ENCODE measurements around the gene NEDD4L. TPM values are rescaled to one million over a fixed set of nuclear protein-coding genes. Genes with fewer than 3 reads are reported as not detected.
A peak's percentile ranks its signal among the peaks of the same experiment; 100 is the strongest.

The NEDD4L gene
- total and polyA plus RNA-seq, 12 donors = 17.8 to 110 (median 37.6) TPM

- H3K9me3 ChIP-seq (replicated peaks in 1 of 3) = no peaks in the 10 kb centered on the region
- TF ChIP-seq CTCF (IDR thresholded peaks at IDR 0.05) (no peak), POLR2A (IDR thresholded peaks at IDR 0.05) (no peak)
- DNase-seq = no peak
Observed at GRCh38 chr18:58229162-58229561, 185.1 kb downstream of the NEDD4L start.

GRCh38 chr18:58230438-58231179 is 186.6 kb downstream of the NEDD4L start:
- no peak overlapping the region for H3K4me3 ChIP-seq

More at GRCh38 chr18:58229162-58229561, 185.1 kb downstream of the NEDD4L start:
- H3K27me3 ChIP-seq = no peaks in the 10 kb centered on the region
- H3K4me3 ChIP-seq = no peak overlapping the region
- intact Hi-C loops (cut with DNase I) = no loop called here
- H3K4me1 ChIP-seq (replicated peaks in 1 of 2) = peaks cover 7 to 12% of the 10 kb centered on the region in 2 donors
- no peak overlapping the region for H3K27ac ChIP-seq
- no peaks in the 10 kb centered on the region for H3K36me3 ChIP-seq (replicated peaks in 1 of 2)
- 90 to 97% (median 94%) methylated on average over 5 of the region's 5 CpGs for WGBS, 4 donors

DNA sequence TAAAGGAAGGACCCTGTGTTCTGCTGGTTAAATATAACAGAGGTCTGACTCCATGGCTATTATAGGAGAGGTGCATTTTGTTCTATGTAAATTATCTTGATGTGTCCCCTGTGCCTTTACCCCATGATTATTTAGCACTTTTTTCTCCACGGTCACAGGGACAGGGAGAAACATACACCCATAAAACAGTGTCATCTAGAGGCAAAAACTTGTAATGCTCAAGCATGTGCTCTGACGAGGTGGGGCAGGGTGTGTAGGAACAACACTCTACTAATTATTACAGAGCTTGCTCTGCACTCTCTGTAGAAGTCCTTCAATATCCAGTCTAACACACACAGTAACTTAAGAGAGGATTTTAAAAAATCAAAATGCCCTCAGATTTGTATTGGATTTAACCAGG is 187.9 kb downstream of the NEDD4L start:
- intact Hi-C loops (cut with DNase I) = no loop called here
- DNase-seq = no peak
- no peak overlapping the region for H3K4me3 ChIP-seq
- WGBS, 4 donors = 50 to 88% (median 71%) methylated on average over 2 of the region's 2 CpGs
- no peaks in the 10 kb centered on the region for H3K27me3 ChIP-seq
- no peak overlapping the region for H3K27ac ChIP-seq
- no peaks in the 10 kb centered on the region for H3K36me3 ChIP-seq (replicated peaks in 1 of 2)
- no peaks in the 10 kb centered on the region for H3K4me1 ChIP-seq (replicated peaks in 1 of 2)
- TF ChIP-seq POLR2A (IDR thresholded peaks at IDR 0.05) = no peak
- TF ChIP-seq CTCF (IDR thresholded peaks at IDR 0.05) = peak in 4 of 6 experiments; percentile 10 to 32 (median 18)
- H3K9me3 ChIP-seq (replicated peaks in 1 of 3) = no peaks in the 10 kb centered on the region

More at GRCh38 chr18:58230438-58231179, 186.6 kb downstream of the NEDD4L start:
- TF ChIP-seq CTCF (IDR thresholded peaks at IDR 0.05) (no peak), POLR2A (IDR thresholded peaks at IDR 0.05) (no peak)
- Histone ChIP-seq H3K4me1 (replicated peaks in 1 of 2) (no peaks in the 10 kb centered on the region), H3K27ac (peak overlapping the region in 1 of 5 donors; percentile 36), H3K27me3 (no peaks in the 10 kb centered on the region), H3K36me3 (replicated peaks in 1 of 2) (no peaks in the 10 kb centered on the region), H3K9me3 (replicated peaks in 1 of 3) (no peaks in the 10 kb centered on the region)
- 74 to 83% (median 81%) methylated on average over 8 of the region's 8 CpGs for WGBS, 4 donors
- intact Hi-C loops (cut with DNase I) = no loop called here
- peak in 2 of 7 donors; percentile 44 to 52 for DNase-seq

DNA sequence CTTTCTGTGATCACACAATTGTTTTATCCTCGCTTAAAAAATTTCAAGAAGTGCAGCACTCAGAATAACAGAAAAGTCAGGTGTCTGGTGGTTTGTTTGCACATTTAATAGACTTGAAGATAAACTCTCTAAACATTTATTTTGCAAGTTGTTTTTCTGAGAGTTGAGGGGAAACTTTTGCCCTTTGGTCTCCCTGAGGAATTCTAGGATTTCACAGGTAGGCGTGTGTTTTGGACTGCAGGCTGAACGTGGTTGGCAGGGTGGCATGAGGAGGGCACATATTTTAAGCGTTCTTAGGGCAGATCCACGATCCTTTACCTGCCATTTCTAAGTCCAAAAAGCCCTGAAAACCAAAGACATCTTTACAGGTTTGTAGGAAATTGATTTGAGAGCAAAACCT is 188.6 kb downstream of the NEDD4L start:
- intact Hi-C loops (cut with DNase I) = no loop called here
- no peak overlapping the region for H3K27ac ChIP-seq
- 90 to 93% (median 92%) methylated on average over 5 of the region's 5 CpGs for WGBS, 4 donors

More for the DNA sequence above, 188.6 kb downstream of the NEDD4L start:
- no peaks in the 10 kb centered on the region for H3K27me3 ChIP-seq
- no peaks in the 10 kb centered on the region for H3K4me1 ChIP-seq (replicated peaks in 1 of 2)
- TF ChIP-seq CTCF (IDR thresholded peaks at IDR 0.05) (no peak), POLR2A (IDR thresholded peaks at IDR 0.05) (no peak)
- no peak for DNase-seq
- H3K9me3 ChIP-seq (replicated peaks in 1 of 3) = no peaks in the 10 kb centered on the region
- no peak overlapping the region for H3K4me3 ChIP-seq
- no peaks in the 10 kb centered on the region for H3K36me3 ChIP-seq (replicated peaks in 1 of 2)

Measured in adrenal gland (tissue), 12 donors.